Kidney epithelial cell (primary cell): Measurements from ENCODE around the gene TAPT1. TPM values are rescaled to one million over a fixed set of nuclear protein-coding genes. Genes with fewer than 3 reads are reported as not detected.

Source experiments
- DNase-seq: peaks from one replicate; pipeline ENCODE4 v3.0.0-alpha.2; 2010; ENCODE audit warnings: low read depth
- H3K27me3 ChIP-seq: 2 replicates; pipeline ENCODE4 v1.6.0; 2011; ENCODE audit warnings: low read length; ENCODE audit not compliant: control insufficient read depth, insufficient read depth
- H3K36me3 ChIP-seq: 2 replicates; pipeline ENCODE4 v1.5.1; 2011; ENCODE audit warnings: low read length; ENCODE audit not compliant: control insufficient read depth, insufficient read depth
- H3K4me3 ChIP-seq: 2 replicates; pipeline ENCODE4 v1.5.1; 2011; ENCODE audit warnings: low read depth, mild to moderate bottlenecking, control low read depth, low read length
- total RNA-seq: library from RNA; depleted of rRNA; stranded (reverse); fragments of >200 nt; gene quantifications from 2 replicates; pipeline ENCODE4 v1.2.3, GENCODE V29; 2015
- TF ChIP-seq, protein P1 (sequence below): IDR thresholded peaks from 2 replicates; pipeline ENCODE4 v1.5.1; 2011; ENCODE audit warnings: mild to moderate bottlenecking, moderate library complexity, low read length, control low read depth, inconsistent platforms; ENCODE audit not compliant: insufficient read depth, poor library complexity, severe bottlenecking

The TAPT1 gene
- total RNA-seq, 1 donor from 2014 or later = 18.8 TPM

DNA sequence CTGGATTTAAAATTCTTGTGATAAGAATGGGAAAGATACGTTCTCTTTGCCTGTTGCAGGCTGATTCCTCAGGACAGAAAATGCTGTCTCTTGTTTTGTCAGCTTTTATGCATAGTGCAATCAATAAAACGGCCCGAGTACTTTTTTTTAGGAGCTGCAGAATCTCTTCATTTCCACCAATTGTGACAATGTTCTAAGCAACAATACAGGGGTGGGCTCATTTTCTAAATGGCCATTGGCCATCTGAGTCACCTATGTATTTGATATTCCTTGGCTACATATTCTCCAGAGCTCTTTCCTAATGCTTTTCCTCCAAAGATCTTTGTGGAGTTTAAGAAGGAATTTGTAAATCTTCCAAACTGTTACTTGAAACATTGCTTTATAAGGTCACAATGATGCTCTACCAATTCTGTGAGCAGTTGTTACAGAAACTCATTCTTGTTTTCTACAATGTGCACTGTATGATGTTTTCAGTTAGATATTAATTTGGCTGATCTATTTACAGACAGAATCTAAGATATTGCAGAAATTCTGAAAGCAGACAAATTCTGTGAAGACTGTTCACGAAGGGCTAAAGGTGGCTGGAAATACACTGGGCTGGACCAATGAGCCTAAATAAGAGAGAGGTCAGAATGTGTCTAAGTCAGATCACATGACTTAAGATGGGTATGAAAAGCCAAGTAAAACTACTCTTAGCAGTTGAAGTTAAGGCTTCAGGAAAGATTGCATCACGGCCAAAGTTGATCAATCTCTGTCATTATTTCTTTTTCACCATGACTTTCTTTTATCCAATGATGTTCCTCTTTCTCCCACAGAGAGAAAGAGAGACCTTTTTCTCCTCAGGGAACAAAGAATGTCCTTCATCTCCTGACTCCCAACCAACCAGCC lies 33.4 kb downstream of the TAPT1 start:
- no peaks in the 10 kb centered on the region for H3K36me3 ChIP-seq
- no peak for DNase-seq
- H3K4me3 ChIP-seq = no peak overlapping the region
- TF ChIP-seq, protein P1, sequence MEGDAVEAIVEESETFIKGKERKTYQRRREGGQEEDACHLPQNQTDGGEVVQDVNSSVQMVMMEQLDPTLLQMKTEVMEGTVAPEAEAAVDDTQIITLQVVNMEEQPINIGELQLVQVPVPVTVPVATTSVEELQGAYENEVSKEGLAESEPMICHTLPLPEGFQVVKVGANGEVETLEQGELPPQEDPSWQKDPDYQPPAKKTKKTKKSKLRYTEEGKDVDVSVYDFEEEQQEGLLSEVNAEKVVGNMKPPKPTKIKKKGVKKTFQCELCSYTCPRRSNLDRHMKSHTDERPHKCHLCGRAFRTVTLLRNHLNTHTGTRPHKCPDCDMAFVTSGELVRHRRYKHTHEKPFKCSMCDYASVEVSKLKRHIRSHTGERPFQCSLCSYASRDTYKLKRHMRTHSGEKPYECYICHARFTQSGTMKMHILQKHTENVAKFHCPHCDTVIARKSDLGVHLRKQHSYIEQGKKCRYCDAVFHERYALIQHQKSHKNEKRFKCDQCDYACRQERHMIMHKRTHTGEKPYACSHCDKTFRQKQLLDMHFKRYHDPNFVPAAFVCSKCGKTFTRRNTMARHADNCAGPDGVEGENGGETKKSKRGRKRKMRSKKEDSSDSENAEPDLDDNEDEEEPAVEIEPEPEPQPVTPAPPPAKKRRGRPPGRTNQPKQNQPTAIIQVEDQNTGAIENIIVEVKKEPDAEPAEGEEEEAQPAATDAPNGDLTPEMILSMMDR = no peak
- no peaks in the 10 kb centered on the region for H3K27me3 ChIP-seq

DNA sequence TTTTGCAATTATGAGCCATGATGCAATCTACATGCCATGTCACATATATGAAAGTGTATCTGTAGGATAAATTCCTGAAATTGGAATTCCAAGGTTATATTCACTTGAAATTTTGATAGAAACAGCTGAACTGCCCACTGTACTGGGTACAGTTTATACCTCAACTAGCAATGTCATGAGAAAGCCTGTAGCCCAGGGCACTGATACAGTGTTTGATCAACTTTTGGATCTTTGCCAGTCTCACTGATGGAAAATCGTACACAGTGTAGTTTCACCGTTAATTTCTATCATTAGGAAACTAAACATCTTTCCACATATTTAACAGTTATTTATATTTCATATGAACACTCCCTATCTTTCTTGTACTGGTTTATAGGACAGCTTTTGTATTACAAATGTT lies 34.2 kb downstream of the TAPT1 start:
- Histone ChIP-seq H3K27me3 (no peaks in the 10 kb centered on the region), H3K4me3 (no peak overlapping the region), H3K36me3 (no peaks in the 10 kb centered on the region)
- TF ChIP-seq, protein P1 = no peak
- no peak for DNase-seq

- no peaks in the 10 kb centered on the region for H3K36me3 ChIP-seq
- DNase-seq = no peak
- TF ChIP-seq, protein P1 = no peak
- no peaks in the 10 kb centered on the region for H3K27me3 ChIP-seq
- H3K4me3 ChIP-seq = no peak overlapping the region
Observed at GRCh38 chr4:16187455-16187854, 38.8 kb downstream of the TAPT1 start.

DNA sequence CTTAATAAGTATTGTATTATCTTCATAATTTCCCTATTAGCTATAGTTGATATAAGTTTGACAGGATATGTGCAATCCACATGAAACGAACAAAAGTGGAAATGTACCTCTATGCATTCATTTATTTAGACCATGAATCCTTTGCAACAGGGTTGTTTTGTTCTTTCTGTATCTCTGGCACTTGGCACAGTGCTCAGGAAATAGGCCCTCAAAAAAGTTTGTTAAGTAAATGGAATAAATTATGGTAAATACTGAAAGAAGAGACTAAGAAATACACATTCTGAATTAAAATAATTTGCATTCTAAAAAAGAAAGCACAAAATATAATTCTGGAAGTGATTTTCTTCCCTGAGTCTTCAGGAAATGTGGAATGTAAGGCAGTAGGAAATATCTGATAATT lies 39.3 kb downstream of the TAPT1 start:
- no peak for DNase-seq
- TF ChIP-seq, protein P1 = no peak
- Histone ChIP-seq H3K36me3 (no peaks in the 10 kb centered on the region), H3K27me3 (no peaks in the 10 kb centered on the region), H3K4me3 (no peak overlapping the region)

- Histone ChIP-seq H3K36me3 (no peaks in the 10 kb centered on the region), H3K27me3 (no peaks in the 10 kb centered on the region), H3K4me3 (no peak overlapping the region)
- TF ChIP-seq, protein P1 = no peak
- no peak for DNase-seq
Observed at GRCh38 chr4:16183604-16184003, 42.7 kb downstream of the TAPT1 start.

DNA sequence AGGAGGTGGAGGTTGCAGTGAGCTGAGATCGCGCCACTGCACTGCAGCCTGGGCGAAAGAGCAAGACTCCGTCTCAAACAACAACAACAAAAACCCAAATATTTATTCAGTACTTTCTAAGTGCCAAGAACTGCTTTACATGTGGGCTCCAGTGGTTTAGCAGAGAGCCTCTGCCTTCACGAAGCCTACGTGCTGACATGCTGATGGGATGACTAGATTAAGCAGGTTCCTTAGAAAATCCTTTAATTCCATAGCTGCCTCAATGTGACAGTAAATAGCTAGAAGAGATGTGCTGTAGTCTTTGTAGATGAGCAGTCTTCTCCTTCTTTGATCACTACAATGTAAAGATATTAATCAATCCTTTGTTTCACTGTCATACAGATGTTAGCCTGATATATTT lies 49.6 kb downstream of the TAPT1 start:
- no peak overlapping the region for H3K4me3 ChIP-seq
- TF ChIP-seq, protein P1 = no peak

More for the DNA sequence above, 49.6 kb downstream of the TAPT1 start:
- no peak for DNase-seq
- Histone ChIP-seq H3K27me3 (no peaks in the 10 kb centered on the region), H3K36me3 (no peaks in the 10 kb centered on the region)
